Suprapubic skin (tissue), 4 donors: Measurements from ENCODE around the gene COL4A4.

Experiments used
- CTCF ChIP-seq, 2 donors: fragments of 200-600 bp in 1 of 2; fragments of 450-650 bp in 1 of 2; sonication (generic) in 1 of 2; IDR thresholded peaks; one replicate each; pipeline ENCODE4 v1.5.1; 2016 to 2019; ENCODE audit warnings: antibody characterized with exemption in 2 of 2, mild to moderate bottlenecking in 1 of 2, moderate library complexity in 1 of 2
- POLR2A ChIP-seq, 2 donors: fragments of 450-650 bp; IDR thresholded peaks; one replicate each; pipeline ENCODE4 v1.6.1; 2017; ENCODE audit warnings: antibody characterized with exemption in 2 of 2, mild to moderate bottlenecking in 2 of 2, moderate library complexity in 2 of 2
- POLR2AphosphoS5 ChIP-seq, 3 donors: sonication (generic); formaldehyde crosslinking; IDR thresholded peaks; one replicate each; pipeline ENCODE4 v1.6.1; 2017; ENCODE audit warnings: antibody characterized with exemption in 3 of 3

- TF ChIP-seq CTCF (IDR thresholded peaks at IDR 0.05) = no peak
- no peak for TF ChIP-seq POLR2A (IDR thresholded peaks at IDR 0.05)
- TF ChIP-seq POLR2AphosphoS5 (IDR thresholded peaks at IDR 0.05) = no peak
These were observed 193.6 kb downstream of the COL4A4 start for GRCh38 chr2:226970362-226970761.
